ENCODE results near the gene PLB1.
"Not testable (repeated sequence)": the region's sequence is repeated elsewhere in the genome, so short reads cannot be mapped to it uniquely, and the experiment has no call there.

The PLB1 gene

DNA sequence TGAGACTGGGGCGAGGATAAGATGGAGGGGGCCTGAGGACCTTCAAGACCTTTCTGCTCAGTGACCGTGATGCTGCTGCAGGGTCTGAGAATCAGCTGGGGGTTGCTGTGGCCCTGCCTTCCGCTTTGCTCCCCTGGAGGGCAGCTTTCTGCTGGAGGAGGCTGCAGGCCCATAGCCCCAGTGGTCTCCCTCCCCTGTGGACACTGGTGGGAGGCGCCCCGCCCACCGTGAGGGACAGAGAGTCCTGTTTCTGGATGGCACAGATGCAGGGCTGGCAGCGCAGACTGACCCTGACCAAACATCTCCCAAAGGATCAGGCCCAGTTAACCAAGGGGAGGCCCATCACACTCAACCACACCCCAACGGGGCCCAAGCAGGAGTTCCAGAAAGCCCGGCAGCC, 42.8 kb downstream of the PLB1 start:
- DNase-seq (ENCODE audit: low read depth), result no peak

DNA sequence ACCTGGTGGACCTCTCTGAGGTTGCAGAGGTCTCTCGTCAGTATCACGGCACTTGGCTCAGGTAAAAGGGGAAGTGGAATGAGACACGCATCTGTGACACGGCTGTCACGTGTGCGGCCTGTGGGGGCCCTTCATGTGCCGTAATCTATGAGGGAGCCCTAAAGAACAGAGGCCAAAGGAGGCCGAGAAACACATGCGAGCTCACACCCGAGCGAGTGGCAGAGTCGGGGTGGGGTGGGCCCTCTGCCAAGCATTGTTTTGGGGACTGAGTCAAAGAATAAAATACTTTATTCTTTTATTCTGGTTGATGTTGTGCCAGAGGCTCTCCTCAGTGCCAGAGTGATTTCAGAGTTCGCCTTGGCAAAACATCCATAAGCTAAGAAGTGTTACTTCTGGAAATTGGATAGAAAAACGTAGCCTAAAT, 43.3 kb downstream of the PLB1 start:
- DNase-seq (ENCODE audit: low read depth), result no peak

DNA sequence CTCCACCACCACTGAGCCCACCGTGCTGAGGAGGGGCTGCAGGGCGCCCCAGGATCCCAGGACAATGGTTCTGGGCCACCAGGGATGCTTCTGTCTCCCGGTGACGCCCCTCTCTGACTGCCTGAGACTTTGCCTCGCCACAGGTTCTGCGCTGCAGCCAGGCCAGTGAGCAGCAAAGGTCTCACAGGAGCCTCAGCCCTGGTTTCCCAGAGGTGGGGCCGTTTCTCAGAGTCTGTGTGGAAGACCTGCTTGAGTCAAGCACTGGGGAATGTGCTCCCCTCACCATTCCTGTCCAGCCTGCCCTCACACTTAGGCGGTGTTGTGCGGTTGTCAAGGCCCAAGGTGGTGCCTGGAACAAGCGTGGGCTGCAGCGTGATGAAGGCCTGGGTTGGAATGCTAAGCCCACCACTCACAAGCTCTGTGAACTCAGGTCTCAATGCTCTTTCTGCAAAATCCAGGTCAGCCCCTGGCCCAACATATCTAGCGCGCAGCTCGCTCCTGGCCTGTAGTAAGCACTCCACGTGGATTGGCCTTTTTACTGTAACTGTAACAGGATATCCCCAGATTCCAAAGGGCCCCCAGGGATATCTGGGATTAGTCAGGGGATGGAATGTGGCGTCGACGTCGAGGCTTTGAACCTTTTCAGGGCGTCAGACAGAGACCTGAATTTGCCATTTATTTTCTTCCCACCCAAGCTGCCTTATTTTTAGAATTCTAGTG, 47.6 kb downstream of the PLB1 start:
- peak; percentile 61 for DNase-seq (ENCODE audit: low read depth)

DNA sequence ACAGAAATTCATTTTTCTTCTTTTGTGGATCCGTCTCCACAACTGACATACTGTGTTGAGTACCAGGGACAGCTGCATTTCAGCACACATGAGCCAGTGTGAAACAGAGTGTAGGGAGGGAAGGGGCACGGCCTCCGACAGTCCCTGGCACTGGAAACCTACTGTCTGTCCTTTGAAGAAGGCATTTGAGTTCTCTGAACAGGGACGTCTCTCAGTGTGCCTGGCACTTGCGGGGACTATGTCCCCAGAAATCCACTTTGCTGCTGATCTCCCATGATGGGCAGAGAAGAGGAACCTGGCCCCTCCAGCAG, 48.1 kb downstream of the PLB1 start:
- DNase-seq (ENCODE audit: low read depth), result no peak

DNA sequence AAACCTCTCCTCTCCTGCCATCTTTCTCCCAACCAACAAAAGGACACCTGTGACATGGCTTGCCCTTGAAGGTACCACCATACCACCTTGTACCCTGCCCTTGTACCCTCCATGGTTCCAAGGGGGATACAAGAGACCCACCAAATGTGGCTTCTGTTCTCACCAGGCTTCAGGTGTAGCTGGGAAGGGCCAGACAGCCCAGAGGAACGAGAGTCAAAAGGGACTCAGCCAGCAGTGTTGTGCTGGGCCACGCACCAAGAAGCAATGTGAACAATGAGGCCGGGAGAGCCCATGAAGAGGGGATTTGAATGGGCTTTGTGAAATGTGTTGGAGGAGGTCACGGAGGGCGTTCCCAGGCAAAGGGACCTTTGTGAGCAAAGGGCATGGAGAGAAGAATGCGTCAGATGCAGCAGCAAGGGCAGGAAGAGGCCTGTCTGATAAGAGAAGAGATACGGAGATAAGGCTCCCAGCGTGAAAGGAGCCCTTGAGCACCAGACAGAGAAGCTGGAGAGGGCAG, 48.6 kb downstream of the PLB1 start:
- DNase-seq (ENCODE audit: low read depth), result no peak

DNA sequence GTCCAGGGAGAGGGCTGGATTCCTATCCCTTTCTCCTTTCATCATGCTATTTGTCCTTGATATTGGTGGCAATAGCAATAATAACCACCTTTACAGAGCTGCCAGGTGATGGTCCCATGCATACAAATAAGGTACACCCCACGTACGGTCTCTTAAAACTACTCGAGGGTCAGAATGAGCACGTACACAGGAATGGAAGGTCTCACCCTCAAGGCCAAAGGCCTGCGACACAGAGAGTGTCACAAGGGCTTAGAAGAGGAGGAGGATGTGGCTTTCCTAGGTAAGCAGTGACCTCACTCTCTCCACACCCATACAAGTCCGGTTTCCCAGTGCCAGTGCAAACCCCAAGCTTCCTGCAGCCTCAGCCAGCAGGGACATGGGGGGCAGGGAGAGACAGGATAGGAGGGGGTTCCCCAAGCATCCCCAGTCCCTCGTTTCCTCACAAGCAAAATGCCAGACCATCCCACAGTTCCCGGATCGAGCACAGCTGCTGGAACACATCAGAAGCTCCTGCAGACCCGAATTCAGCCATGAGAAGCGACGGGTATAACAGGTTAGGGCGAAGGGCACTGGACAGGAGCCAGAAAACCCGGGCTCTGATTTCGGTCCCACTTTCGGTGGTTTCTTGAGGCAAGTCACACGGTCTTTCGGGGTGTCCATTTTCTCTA, 49.2 kb downstream of the PLB1 start:
- no peak for DNase-seq (ENCODE audit: low read depth)

DNA sequence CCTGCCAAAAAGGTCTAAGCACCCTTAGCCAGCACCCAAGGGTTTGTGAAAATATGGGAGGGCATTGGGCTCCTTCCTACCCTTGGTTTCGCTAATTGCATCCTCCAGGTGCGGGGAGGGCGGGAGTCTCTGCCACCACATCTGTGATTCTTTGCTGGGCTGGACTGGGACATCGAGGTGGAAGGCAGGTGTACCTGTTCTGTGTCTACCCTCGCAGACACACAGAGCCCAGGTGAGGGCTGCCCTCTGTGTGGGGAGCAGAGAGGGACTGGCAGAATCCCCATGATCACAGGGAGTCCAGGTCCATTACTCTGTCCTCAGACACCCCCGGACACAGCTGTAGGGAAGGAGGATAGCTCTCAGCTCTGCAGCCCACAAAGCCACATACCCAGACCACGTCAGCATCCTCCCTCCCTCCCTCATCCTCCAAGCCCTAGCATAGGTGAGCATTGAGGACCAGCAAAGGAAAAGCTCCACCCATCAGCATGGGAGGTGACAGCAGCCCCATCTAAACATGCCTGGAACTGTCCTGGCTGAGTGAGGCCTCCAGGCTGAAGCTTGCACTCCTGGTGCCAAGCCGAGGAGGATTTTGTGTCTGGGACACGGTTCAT, 49.8 kb downstream of the PLB1 start:
- no peak for DNase-seq (ENCODE audit: low read depth)

DNA sequence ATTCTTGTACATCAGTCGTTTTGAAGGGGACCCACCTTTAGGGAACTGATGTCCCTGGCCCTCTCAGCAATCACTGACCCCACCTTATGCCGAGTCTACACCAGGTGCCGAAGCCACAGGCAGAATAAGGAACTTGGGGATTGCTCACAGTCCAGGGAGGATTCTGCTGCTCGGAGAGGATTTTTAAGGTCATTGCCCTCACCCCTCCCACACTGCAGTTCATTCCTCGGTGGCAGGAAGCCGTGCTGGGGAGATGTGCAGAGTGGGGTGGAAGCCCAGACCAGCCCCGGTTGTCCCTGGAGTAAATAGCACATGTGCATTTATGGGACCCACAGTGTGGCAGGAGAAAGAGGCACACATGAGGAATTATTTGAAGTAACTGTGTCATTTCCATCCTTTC, 50.4 kb downstream of the PLB1 start:
- no peak for DNase-seq (ENCODE audit: low read depth)

DNA sequence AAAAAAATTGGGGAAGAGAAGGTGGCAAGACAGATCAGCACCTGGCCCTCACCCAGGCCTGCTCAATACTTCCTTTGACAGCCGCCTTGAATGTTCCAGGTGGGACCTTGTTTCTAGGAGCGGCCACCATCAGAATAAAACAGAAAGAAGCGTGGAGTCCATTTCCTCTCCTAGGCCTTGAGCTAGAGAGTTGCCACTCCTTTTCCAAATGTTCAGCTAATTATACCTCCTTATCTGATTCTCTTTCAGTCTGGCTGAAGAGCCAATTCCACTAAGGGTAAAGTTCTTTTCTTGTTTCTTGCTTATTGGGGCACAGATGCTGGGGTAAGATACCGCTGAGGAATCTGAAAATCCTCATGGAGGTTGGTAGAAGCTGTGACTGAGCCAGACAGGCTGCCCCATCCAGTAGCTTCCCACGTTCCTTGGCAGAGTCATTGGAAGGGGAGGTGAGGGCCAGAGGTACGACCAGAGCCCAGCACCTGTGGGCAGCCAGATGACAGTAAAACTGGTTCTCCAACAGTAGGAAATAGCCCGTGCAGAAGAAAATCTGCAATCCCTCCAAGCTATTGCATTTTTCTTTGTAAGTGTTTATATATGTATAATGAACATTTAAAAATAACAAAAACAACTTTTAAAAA, 51.5 kb downstream of the PLB1 start:
- DNase-seq (ENCODE audit: low read depth), result no peak

DNA sequence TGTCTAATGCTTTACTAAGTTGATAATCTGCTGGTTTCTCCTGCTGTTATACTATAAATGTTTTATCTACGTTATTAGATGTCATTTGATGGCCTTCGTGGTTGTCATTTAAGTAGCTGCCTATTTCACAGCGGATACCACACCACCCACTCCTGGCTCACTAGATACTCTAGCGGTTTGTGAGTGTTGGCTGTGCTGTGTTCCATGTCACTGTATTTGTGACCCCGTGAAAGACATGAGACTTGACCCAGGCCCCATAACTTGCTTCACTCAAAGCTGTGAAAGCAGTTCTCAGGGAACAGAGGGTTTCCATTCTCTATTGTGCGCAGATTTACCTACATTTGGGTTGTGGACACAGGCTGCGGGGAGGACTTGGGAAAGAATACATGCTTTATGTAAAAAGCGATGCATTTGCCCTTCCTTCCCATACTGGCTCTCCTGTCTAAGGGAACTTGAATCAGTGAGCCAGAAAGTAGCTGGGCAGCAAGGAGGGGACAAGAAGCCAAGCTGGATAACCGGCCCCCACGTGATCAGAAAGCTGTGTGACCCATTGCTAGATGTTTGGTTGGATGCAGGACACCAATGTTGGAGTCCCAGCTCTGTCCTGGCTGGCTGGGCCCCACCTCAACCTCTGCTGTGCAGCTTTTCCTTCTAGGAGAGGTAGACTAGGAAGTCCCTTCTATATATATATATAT, 52.2 kb downstream of the PLB1 start:
- DNase-seq (ENCODE audit: low read depth), result no peak

DNA sequence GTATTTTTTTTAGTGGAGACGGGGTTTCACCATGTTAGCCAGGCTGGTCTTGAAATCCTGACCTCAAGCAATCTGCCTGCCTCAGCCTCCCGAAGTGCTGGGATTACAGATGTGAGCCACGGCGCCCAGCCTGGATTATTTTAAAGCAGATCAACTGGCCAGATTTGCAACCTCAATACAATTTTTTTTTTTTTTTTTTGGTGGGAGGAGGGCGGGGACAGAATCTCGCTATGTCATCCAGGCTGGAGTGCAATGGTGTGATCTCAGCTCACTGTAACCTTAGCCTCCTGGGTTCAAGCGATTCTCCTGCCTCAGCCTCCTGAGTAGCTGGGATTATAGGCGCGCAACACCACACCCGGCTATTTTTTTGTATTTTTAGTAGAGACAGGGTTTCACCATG, 54.5 kb downstream of the PLB1 start:
- not testable (repeated sequence) for DNase-seq (ENCODE audit: low read depth)

DNA sequence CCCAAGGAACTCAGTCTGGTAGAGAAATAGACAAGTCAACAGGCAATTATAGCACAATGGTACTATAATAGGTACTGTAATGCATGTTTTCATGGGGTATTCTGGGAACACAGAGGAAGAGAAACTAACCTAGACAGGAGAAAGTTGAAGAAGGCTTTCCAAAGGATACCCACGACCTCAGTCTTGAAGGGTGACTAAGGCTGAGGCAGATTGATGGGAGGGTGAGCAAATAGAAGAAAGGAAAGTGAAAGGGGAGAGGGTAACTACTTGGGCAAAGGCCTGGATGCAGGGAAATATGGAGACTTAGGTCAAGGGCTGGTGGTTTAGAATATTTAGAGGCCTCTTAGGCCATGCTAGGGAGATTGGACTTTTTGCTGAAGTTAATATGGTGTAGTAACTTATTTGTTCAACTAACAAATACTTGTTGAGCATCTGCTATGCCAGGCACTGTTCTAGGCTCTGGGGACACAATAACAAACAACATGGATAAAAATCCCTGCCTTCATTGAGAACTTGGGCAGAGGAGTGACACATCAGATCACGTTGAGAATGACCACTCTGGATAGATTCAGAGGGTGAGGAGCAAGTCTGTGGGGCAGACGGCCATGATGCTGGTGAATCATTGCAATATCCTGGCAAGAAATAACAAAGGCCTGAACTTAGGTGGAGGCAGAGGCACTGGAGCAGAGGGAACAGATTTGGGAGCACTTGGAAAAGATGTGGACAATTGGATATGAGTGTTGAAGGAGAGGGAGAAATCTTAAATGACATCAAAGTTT, 56.4 kb downstream of the PLB1 start:
- peak; percentile 70 for DNase-seq (ENCODE audit: low read depth)

DNA sequence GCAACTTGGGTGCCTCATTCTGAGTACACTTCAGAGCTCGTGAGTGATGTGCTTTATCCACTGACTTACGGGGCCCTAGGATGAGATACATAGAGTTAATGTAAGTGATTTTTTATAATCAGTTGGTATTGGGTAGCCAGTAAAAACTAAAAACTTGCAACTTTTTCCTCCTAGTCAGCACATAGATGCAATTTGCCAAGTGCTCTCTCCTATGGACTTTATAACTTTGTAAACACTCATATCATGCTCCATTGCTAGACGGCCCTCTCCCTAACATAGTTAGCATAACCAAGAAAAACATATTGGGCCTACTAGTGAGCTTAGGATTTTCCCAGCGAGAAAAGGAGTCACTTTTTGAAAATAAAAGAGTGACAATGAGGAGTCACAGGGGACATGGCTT, 60.4 kb downstream of the PLB1 start:
- DNase-seq (ENCODE audit: low read depth), result no peak

DNA sequence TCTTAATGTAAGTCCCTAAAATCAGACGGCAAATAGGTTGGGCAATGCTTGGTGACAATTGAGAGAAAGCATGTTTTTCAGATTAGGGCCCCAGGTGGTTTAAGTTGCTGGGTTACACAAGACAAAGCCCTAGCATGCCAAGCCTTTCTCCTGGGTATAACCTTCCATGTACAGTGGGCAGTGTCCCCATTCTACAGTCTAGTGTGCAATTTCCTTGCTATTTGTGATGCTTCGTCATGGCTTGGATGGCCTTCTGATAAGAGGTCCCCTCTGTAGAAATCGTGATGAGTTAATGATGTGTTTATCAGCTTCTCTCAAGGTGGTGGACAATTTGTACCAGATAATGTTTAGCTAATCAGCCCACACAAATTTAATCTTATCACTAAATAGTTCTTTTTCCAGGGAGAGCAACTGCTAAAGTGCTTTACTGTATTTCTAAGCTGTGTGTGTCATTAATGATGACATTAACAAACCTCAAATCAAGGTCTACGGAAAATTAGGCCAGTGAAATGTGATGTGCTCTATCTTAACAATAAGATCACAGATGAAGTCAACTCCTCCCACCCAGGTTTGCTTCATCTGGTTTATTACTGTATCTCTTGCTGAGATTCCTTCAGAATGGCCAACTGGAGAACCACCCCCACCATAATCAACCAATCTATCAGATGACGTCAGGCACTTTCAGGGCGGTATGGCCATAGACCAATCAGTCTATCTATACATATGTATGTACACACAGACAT, 61.7 kb downstream of the PLB1 start:
- no peak for DNase-seq (ENCODE audit: low read depth)

DNA sequence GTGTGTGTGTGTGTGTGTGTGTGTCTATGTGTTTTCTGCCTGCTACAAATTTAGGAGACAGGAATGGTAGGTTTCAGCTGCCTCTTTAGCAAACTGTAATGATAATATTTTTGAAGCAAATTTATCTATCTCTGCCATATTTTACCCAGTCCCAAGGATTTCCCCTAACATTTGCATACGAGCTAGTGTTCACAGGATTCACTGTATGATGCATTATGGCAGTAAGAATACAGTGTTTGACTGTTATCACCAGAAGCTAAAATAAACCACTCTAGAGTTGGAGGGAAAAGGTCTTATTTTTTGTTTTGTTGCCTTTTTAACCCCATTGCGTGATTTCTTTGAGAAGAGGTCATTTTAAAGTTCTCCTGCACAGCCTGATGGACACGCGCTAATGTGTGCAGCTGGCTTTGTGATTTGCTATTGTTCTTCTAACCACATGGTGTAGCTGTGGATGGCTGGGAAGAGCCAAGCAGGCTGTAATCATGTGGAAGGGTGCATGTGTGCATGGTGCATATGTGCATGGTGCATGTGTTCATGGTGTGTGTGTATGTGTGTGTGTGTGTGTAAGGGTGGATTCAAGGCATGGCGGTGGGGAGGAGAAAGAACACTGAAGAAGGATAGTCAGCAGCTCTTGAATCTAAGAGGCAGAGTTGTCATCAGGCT, 62.4 kb downstream of the PLB1 start:
- DNase-seq (ENCODE audit: low read depth), result no peak

DNA sequence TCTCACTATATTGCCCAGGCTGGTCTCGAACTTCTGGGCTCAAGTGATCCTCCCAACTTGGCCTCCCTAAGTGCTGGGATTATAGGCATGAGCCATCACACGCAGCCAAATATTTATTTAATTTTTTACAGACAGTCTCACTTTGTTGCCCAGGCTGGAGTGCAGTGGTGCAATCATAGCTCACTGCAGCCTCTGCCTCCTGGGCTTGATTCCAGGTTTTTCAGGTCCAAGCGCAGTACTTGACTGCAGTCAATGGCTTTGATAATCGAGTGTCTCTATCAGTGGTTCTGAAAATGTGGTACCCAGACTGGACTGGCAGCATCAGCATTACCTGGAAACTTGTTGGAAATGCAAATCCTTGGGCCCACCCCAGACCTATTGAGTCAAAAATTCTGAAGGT, 63.1 kb downstream of the PLB1 start:
- DNase-seq (ENCODE audit: low read depth), result no peak

DNA sequence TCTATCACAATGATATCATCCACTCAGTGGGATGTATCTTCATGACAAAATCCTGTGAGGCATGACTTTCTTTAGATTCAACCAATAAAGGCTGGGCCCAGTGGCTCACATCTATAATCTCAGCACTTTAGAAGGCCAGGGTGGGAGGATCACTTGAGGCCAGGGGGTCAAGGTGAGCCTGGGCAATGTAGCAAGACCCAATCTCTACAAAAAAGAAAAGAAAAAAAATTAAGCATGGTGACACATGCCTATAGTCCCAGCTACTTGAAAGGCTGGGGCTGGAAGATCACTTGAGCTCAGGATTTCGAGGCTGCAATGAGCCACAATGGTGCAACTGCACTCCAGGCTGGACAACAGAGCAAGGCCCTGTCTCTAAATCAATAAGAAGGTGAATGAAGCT, 68.0 kb downstream of the PLB1 start:
- no peak for DNase-seq (ENCODE audit: low read depth)

DNA sequence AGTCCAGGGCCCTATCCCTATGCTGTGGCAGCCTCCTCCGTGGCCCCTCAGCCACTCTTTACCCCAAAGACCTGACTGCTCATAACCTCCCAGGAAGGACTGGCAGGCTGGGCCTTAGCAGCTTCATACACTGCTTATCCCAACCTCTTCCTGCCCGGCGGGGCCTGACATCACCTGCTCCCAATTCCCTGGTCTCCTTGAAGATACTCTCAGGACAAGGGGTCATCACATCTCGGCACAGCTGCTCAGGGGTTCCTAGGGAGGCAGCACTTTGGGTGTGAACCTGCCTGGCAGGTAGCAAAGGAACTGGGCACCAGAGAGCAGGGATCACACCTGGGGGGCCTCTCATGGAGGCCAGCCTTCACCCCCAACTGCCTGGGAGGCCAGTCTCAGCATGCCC, 68.5 kb downstream of the PLB1 start:
- no peak for DNase-seq (ENCODE audit: low read depth)

DNA sequence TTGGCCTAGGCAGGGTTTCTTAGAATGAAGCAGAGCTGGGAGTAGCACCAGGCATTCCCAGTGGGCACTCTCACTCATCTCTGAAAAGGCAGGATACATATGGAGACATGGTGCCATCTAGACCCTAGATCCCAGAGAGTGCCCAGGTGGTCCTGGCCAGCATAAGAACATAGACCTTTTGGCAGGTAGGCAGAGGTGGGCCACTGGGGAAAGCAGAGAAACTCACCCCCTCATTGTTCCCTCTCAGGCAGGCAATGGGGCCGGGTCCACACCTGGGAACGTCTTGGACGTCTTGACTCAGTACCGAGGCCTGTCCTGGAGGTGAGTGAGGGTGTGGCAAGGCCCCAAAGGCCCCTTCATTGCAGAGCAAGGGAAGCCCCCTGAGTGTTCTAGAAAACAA, 69.2 kb downstream of the PLB1 start:
- DNase-seq (ENCODE audit: low read depth), result no peak

DNA sequence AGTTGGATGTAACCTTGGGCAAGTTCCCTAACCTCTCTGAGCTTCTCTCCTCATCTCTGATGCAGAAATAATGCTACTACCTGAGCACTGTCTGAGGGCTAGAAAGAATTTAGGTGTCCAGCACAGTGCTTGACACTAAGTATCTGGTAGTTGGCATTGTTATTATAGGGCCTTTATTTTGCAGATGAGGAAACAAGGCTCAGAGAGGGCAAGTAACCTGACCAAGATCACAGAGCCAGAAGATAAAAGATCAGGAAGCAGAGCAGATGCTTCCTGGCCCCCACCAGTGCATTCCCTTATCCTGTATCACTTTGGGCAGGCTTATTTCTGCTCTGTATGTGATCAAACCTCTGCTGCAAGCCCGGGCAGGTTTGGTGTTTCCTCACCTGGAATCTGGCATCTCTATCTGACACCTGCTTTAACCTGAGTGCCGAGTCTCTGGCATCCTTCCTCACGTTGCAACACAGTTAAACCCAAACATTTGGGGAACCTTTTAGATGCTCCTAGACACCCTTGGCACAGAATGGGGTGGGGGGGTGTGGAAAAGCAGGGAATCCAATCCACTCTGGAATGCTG, 69.9 kb downstream of the PLB1 start:
- DNase-seq (ENCODE audit: low read depth), result no peak
